B cell (primary cell): ENCODE data around the gene DOCK3. TPM values are rescaled to one million over a fixed set of nuclear protein-coding genes. Genes with fewer than 3 reads are reported as not detected.

Source experiments
- ATAC-seq: fragments of 200-7000 bp; cut with Tn5 transposase; one replicate; pipeline ENCODE4 v1.10.0; 2021; ENCODE audit warnings: low read depth, mild to moderate bottlenecking, moderate number of reproducible peaks, moderate library complexity
- CTCF ChIA-PET: fragments of 350-600 bp; sonication (Branson Sonifier 250); formaldehyde crosslinking; loops from one replicate; lab custom pipeline; 2021; ENCODE audit warnings: antibody characterized with exemption, inconsistent platforms; lab: Charles Lee
- POLR2A ChIA-PET: fragments of 350-600 bp; sonication (Branson Sonifier 250); formaldehyde crosslinking; loops from one replicate; lab custom pipeline; 2021; ENCODE audit warnings: antibody characterized with exemption; lab: Charles Lee
- DNase-seq: peaks from one replicate; pipeline ENCODE4 v3.0.0; 2013
- H2AFZ ChIP-seq: 2 replicates; pipeline ENCODE4 v1.6.1; 2012; ENCODE audit warnings: mild to moderate bottlenecking, low read depth, low read length; ENCODE audit not compliant: insufficient read depth, poor library complexity, severe bottlenecking
- H3K27ac ChIP-seq, 2 donors: 1 replicate in 1 of 2; 2 replicates in 1 of 2; pipeline ENCODE4 v1.5.1; 2012 to 2013; ENCODE audit warnings: low read length in 2 of 2, mild to moderate bottlenecking in 2 of 2, moderate library complexity in 1 of 2
- H3K27me3 ChIP-seq, 4 experiments: fragments of 200-600 bp in 1 of 4; sonication (generic) in 1 of 4; replicated peaks in 1 of 4; 1 replicate in 2 of 4; 2 replicates in 2 of 4; pipeline versions ENCODE4 v1.6.1 to v1.7.0; 2013 to 2016; ENCODE audit warnings: low read length in 3 of 4, mild to moderate bottlenecking in 2 of 4, mixed read lengths in 1 of 4, moderate library complexity in 1 of 4; ENCODE audit not compliant: insufficient read depth in 4 of 4, control insufficient read depth in 3 of 4; ENCODE audit errors: control extremely low read depth in 1 of 4
- H3K36me3 ChIP-seq, 2 experiments: replicated peaks in 1 of 2; 1 replicate in 1 of 2; 2 replicates in 1 of 2; pipeline versions ENCODE4 v1.6.1 to v1.7.1; 2013; ENCODE audit warnings: low read length in 1 of 2; ENCODE audit not compliant: insufficient read depth in 2 of 2, control insufficient read depth in 1 of 2; ENCODE audit errors: control extremely low read depth in 1 of 2, extremely low read depth in 1 of 2
- H3K4me1 ChIP-seq, 2 donors: fragments of 200-600 bp in 1 of 2; sonication (generic) in 1 of 2; 1 replicate in 1 of 2; 2 replicates in 1 of 2; pipeline versions ENCODE4 v1.5.1 to v1.6.1; 2013 to 2017; ENCODE audit warnings: low read length in 2 of 2; ENCODE audit not compliant: control insufficient read depth in 2 of 2, insufficient read depth in 2 of 2
- H3K4me2 ChIP-seq: replicated peaks from 2 replicates; pipeline ENCODE3; 2012; ENCODE audit warnings: mild to moderate bottlenecking, low read depth, low read length; ENCODE audit not compliant: poor library complexity, severe bottlenecking
- H3K4me3 ChIP-seq, 5 experiments: fragments of 200-600 bp in 1 of 5; sonication (generic) in 1 of 5; 1 replicate in 3 of 5; 2 replicates in 2 of 5; pipeline versions ENCODE4 v1.5.1 to v1.7.0; 2011 to 2016; ENCODE audit warnings: low read length in 4 of 5, mild to moderate bottlenecking in 4 of 5, low read depth in 2 of 5, control low read depth in 1 of 5, moderate library complexity in 1 of 5; ENCODE audit not compliant: insufficient read depth in 1 of 5; ENCODE audit errors: control extremely low read depth in 1 of 5, extremely low read depth in 1 of 5
- H3K79me2 ChIP-seq: fragments of 200-600 bp; sonication (generic); one replicate; pipeline ENCODE4 v1.6.0; 2016; ENCODE audit warnings: low read length; ENCODE audit not compliant: control insufficient read depth, insufficient read depth
- H3K9ac ChIP-seq: fragments of 200-600 bp; sonication (generic); 2 replicates; pipeline ENCODE4 v1.6.1; 2017; ENCODE audit warnings: mild to moderate bottlenecking, low read length, moderate library complexity
- H3K9me3 ChIP-seq, 3 donors: one replicate each; pipeline versions ENCODE4 v1.6.1 to v1.7.1; 2013; ENCODE audit warnings: low read length in 2 of 3; ENCODE audit not compliant: control insufficient read depth in 2 of 3, insufficient read depth in 1 of 3; ENCODE audit errors: control extremely low read depth in 1 of 3
- H4K20me1 ChIP-seq: 2 replicates; pipeline ENCODE4 v1.6.0; 2012; ENCODE audit warnings: mild to moderate bottlenecking, low read length; ENCODE audit not compliant: insufficient read depth, control insufficient read depth, poor library complexity, severe bottlenecking
- H3K27ac Mint-ChIP-seq: one replicate; pipeline ENCODE4 v1.8.0; 2021; ENCODE audit warnings: mixed read lengths
- H3K27me3 Mint-ChIP-seq: one replicate; pipeline ENCODE4 v1.8.0; 2021; ENCODE audit warnings: mixed read lengths
- H3K4me1 Mint-ChIP-seq: one replicate; pipeline ENCODE4 v1.8.0; 2021; ENCODE audit warnings: mixed read lengths
- H3K4me3 Mint-ChIP-seq: one replicate; pipeline ENCODE4 v1.8.0; 2021; ENCODE audit warnings: mixed read lengths
- H3K9me3 Mint-ChIP-seq: one replicate; pipeline ENCODE4 v1.8.0; 2022; ENCODE audit warnings: mixed read lengths; ENCODE audit not compliant: insufficient read depth
- EZH2 ChIP-seq: IDR thresholded peaks from 2 replicates; pipeline ENCODE4 v1.6.1; 2012; ENCODE audit warnings: borderline replicate concordance, low read depth, mild to moderate bottlenecking, moderate library complexity, low read length; ENCODE audit not compliant: insufficient read depth, poor library complexity, severe bottlenecking
- WGBS: methylation state at CpG from one replicate; pipeline ENCODE4 v1.1.5; 2013; ENCODE audit warnings: missing lambda C conversion rate; ENCODE audit not compliant: insufficient coverage; 5-methylcytosine and 5-hydroxymethylcytosine counted together
- intact Hi-C: fragments of 100-400 bp; cut with micrococcal nuclease; formaldehyde crosslinking; loops from one replicate; pipeline ENCODE4 v1.10.0; 2022
- polyA plus RNA-seq: library from polyadenylated mRNA; depleted of rRNA; stranded (reverse); fragments of >200 nt; gene quantifications from 2 replicates; pipeline ENCODE4 v1.2.3, GENCODE V29; 2012
- total RNA-seq, 2 donors: library from RNA; stranded (reverse); fragments of 120-200 nt in 1 of 2; gene quantifications; 1 replicate in 1 of 2; 2 replicates in 1 of 2; pipeline versions ENCODE4 v1.2.3 to v1.2.4, GENCODE V29; 2013 to 2022
- TF ChIP-seq, protein P1 (sequence below): fragments of 200-600 bp; IDR thresholded peaks from one replicate; pipeline ENCODE4 v1.8.0; 2022; ENCODE audit warnings: antibody characterized with exemption, mild to moderate bottlenecking

The DOCK3 gene
- total and polyA plus RNA-seq, 2 donors (not counting 1 experiment from before 2014, with no cell fraction given), result 0.06 to 0.30 TPM

DNA sequence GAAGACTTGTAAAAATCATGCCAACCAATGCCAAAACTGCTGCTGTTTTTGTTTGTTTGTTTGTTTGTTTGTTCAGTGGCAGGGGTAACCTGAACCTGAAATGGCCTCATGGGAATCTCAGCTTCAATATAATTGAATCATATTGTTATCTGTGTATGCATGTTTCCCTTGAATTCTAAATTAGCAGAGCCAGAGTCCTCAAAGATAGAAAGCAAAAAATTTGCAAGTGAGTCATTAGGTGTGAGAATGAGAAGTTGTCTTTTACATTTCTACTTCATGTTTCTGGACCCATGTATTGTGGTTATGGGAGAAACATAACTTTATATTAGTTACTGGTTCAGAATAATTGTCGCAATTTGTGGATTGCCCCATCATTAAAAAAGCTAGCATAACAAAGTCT is 249.2 kb downstream of the DOCK3 start:
- H4K20me1 ChIP-seq, result no peaks in the 10 kb centered on the region
- H3K79me2 ChIP-seq, result no peaks in the 10 kb centered on the region
- DNase-seq, result no peak
- H3K36me3 ChIP-seq, result no peaks in the 10 kb centered on the region
- Mint-ChIP-seq H3K9me3 (peaks cover 1% of the 10 kb centered on the region), H3K27me3 (peaks cover 29% of the 10 kb centered on the region), H3K27ac (no peak overlapping the region), H3K4me1 (no peaks in the 10 kb centered on the region), H3K4me3 (no peak overlapping the region)
- no peak overlapping the region for H3K4me3 ChIP-seq
- no peak overlapping the region for H3K9ac ChIP-seq
- no peak for TF ChIP-seq EZH2
- TF ChIP-seq, protein P1, sequence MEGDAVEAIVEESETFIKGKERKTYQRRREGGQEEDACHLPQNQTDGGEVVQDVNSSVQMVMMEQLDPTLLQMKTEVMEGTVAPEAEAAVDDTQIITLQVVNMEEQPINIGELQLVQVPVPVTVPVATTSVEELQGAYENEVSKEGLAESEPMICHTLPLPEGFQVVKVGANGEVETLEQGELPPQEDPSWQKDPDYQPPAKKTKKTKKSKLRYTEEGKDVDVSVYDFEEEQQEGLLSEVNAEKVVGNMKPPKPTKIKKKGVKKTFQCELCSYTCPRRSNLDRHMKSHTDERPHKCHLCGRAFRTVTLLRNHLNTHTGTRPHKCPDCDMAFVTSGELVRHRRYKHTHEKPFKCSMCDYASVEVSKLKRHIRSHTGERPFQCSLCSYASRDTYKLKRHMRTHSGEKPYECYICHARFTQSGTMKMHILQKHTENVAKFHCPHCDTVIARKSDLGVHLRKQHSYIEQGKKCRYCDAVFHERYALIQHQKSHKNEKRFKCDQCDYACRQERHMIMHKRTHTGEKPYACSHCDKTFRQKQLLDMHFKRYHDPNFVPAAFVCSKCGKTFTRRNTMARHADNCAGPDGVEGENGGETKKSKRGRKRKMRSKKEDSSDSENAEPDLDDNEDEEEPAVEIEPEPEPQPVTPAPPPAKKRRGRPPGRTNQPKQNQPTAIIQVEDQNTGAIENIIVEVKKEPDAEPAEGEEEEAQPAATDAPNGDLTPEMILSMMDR, result no peak
- H3K4me1 ChIP-seq, result no peaks in the 10 kb centered on the region
- ATAC-seq, result no peak
- H3K27ac ChIP-seq, result no peak overlapping the region
- ChIA-PET POLR2A (no interaction called here), CTCF (no interaction called here)
- intact Hi-C loops, result no loop called here
- H2AFZ ChIP-seq, result no peak overlapping the region
- H3K4me2 ChIP-seq, result no peak overlapping the region
- H3K27me3 ChIP-seq, result no peaks in the 10 kb centered on the region
- no CpG with 5 or more reads among the region's 1 CpG for WGBS
- peaks cover 0 to 8% (median 0%) of the 10 kb centered on the region in 3 donors for H3K9me3 ChIP-seq

DNA sequence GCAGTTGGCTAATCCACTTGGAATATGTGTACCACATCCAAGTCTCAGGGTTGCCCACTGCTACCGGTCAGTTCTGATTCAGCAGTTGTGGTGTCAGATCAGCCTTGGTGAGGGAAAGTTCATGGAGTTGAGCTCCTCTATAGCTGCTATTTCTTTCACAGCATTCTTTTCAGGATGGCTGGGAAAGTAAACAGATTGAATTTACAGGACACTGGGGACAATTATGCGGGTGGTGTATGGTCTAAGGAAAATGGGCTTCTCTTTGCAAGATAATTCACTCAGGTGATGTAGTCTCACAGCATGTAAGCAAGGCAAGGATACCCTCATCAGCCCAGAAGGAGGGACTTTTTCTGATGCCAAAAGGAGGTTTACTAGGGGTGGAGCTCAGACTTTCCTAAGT is 249.9 kb downstream of the DOCK3 start:
- ATAC-seq (no peak), DNase-seq (no peak)
- peaks cover 0 to 8% (median 0%) of the 10 kb centered on the region in 3 donors for H3K9me3 ChIP-seq
- Mint-ChIP-seq H3K4me3 (no peak overlapping the region), H3K27ac (no peak overlapping the region), H3K9me3 (no peaks in the 10 kb centered on the region), H3K27me3 (peaks cover 36% of the 10 kb centered on the region), H3K4me1 (no peaks in the 10 kb centered on the region)
- no peaks in the 10 kb centered on the region for H4K20me1 ChIP-seq
- H3K79me2 ChIP-seq, result no peaks in the 10 kb centered on the region
- no peaks in the 10 kb centered on the region for H3K36me3 ChIP-seq
- WGBS, result 100% methylated on average over 1 of the region's 2 CpGs
- no peak overlapping the region for H3K4me3 ChIP-seq
- no peak overlapping the region for H2AFZ ChIP-seq
- H3K27ac ChIP-seq, result no peak overlapping the region
- no peak overlapping the region for H3K9ac ChIP-seq
- TF ChIP-seq, protein P1, result no peak
- TF ChIP-seq EZH2, result no peak
- H3K27me3 ChIP-seq, result no peaks in the 10 kb centered on the region
- no peak overlapping the region for H3K4me2 ChIP-seq
- intact Hi-C loops, result no loop called here
- ChIA-PET CTCF (no interaction called here), POLR2A (no interaction called here)
- H3K4me1 ChIP-seq, result no peaks in the 10 kb centered on the region
